HG02885 (cell line): Measurements from ENCODE around the gene AKAP13.
"Not testable (repeated sequence)": the region's sequence is repeated elsewhere in the genome, so short reads cannot be mapped to it uniquely, and the experiment has no call there.

Source experiments
- ATAC-seq: cut with Tn5 transposase; IDR thresholded peaks from one replicate; pipeline ENCODE4 v1.9.1; 2021; ENCODE audit warnings: mild to moderate bottlenecking; ENCODE audit not compliant: unreplicated experiment, poor library complexity

Gene AKAP13

GRCh38 chr15:85789496-85789875 is 409.1 kb downstream of the AKAP13 start:
- ATAC-seq, result no peak

- no peak for ATAC-seq
Observed at GRCh38 chr15:85792102-85792731, 411.8 kb downstream of the AKAP13 start.

DNA sequence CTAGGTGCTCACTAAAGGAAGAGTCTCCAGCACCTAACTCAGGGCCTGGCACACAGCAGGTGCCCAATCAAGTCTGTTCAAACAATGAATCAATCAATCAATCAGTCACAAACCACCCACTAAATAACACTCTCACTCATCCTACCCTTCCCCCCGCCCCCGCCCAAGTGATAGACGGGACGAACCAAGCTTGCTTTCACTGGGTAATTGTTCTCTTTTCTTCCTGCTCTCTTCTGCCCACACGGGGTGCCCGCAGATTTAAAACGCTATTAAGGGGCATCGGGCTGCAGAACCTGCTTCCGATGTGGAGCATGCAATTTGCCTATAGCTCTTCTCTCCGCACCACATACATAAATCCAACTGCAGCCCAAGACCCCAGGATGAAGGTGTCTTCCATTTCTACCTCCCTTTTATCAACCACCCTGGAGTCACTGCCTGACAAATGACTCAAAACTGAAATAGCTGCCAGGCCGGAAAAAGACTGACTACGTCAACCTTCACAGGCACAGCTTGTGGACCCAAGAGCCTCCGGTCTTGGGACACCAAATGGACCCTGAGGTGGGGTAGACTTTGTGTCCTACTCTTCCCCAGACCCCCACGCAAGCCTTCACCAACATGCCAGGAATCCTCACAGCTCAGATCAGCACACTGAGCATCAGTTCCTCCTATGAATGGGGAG is 412.6 kb downstream of the AKAP13 start:
- no peak for ATAC-seq

GRCh38 chr15:85793641-85794597 is 413.5 kb downstream of the AKAP13 start:
- ATAC-seq, result peak; percentile 43

DNA sequence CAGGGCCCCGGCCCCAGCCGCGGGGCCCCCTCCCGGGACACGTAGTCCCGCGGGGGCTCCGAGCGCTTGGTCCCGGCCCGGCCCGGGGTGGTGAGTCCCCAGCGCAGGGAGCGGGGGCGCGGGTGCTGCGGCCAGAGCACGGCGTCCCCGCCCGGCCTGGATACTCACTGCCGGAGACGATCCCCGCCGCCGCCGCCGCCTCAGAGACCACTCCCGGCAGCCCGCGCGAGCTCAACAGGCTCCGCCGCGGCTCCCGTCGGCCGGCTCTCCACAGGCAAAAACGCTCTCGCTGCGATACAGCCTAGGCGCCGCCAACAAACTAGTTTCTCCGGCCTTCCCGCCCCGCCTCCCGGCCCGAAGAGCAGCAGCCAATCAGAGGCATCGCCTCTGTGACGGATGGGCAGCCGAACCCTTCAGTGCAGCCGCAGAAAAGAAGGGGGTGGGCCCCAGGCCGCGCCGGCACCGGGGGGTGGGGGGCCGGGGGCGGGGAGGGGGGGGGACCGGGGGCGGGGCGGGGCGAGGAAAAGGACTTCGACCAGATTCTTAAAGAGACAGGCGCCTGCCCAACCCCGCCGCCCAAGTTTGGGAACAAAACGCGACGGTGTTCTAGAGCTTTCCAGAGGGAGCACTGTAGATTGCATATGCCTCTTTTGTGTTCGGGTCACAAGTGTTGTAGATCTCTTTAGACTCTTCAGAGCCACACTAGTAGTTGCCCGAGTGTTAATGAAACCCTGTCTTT is 414.4 kb downstream of the AKAP13 start, which contains the start of gene KLHL25:
Gene KLHL25 (minus strand): TSS at position 328 of the 739 bp plus-strand sequence. CDS start 25,115 bp downstream, outside the sequence.
- peak; percentile 97 for ATAC-seq

DNA sequence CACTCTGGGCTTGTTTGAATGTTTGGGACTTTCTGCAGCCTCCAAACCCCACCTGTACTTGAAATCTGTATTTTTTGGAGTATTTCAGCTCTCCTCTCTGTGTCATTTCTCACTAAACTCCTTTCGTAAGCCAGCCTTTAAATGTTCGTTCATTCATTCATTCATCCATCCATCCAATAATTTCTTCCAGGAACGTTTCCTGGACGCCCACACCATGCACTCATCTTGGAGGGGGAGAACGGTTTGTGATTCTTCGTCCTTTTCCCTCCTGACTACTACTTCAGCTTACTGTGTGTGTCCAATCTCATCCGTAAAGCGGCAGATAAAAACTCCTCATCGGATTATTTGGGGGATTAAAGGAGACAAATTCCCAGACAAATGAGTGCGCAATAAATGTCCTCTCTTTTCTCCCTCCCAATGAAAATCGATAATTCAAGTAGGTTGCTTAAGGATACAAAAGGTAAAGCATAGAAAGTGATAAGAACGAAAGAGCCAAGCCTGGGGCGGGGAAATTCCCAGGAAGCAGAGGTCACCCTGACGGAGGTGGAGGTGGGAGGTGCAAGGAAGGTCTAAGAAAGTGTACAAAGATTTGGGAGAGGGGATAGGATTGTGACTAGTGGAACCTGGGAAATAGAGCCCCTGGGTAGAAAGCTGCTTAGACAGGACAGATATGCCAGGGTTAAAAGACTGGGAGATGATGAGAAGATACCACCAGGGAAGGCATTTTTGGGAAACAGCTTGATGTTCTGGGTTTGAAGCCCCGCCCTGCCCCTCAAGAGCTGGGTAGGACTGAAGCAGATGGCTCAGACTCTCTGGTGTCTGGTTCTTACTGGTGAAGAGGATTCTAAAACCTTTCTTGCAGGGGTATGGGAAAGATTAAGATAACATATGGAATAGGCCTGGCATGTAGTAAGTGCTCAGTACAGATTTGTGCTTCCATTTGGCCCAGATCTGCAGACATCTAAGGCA is 415.2 kb downstream of the AKAP13 start:
- no peak for ATAC-seq

DNA sequence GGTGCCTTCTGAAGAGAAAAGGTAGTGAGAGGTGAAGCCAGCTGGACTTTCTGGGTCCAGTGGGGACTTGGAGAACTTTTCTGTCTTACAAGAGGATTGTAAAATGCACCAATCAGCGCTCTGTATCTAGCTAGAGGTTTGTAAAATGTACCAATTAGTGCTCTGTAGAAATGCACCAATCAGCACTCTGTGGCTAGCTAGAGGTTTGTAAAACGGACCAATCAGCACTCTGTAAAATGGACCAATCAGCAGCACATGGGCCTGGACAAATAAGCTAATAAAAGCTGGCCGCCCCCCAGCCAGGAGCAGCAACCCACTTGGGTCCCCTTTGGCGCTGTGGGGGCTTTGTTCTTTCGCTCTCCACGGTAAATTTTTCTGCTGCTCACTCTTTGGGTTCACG is 416.0 kb downstream of the AKAP13 start:
- not testable (repeated sequence) for ATAC-seq
